Urinary bladder (tissue), 4 donors: ENCODE measurements around the gene RHEX. TPM values are rescaled to one million over a fixed set of nuclear protein-coding genes. Genes with fewer than 3 reads are reported as not detected.

Source experiments
- DNase-seq: peaks from one replicate; pipeline ENCODE4 v3.0.0-alpha.2; 2015; ENCODE audit errors: extremely low spot score
- H3K27ac ChIP-seq: one replicate; pipeline ENCODE4 v1.5.1; 2013; ENCODE audit warnings: low read depth, mild to moderate bottlenecking, moderate library complexity
- H3K36me3 ChIP-seq: one replicate; pipeline ENCODE4 v1.6.1; 2013; ENCODE audit warnings: mild to moderate bottlenecking, moderate library complexity; ENCODE audit not compliant: insufficient read depth
- H3K4me1 ChIP-seq: one replicate; pipeline ENCODE4 v1.6.1; 2013; ENCODE audit warnings: mild to moderate bottlenecking, moderate library complexity; ENCODE audit not compliant: insufficient read depth
- H3K4me3 ChIP-seq: one replicate; pipeline ENCODE4 v1.5.1; 2013; ENCODE audit warnings: low read depth, low read length
- WGBS: extraction: QIAGEN DNeasy Blood & Tissue Kit; methylation state at CpG from one replicate; pipeline ENCODE4 v1.1.7; 2013; 5-methylcytosine and 5-hydroxymethylcytosine counted together
- polyA plus RNA-seq: library from polyadenylated mRNA; stranded (reverse); fragments of 200-250 nt; gene quantifications from one replicate; pipeline ENCODE4 v1.2.3, GENCODE V29; 2013
- small RNA-seq: library from RNA; depleted of rRNA; stranded (forward); fragments of <200 nt; gene quantifications from one replicate; pipeline ENCODE3, GENCODE V24; 2014
- total RNA-seq: library from RNA; depleted of rRNA; stranded (reverse); fragments of >200 nt; gene quantifications from one replicate; pipeline ENCODE4 v1.2.3, GENCODE V29; 2014
- donor health status: healthy with polysubstance abuse.
- donor health status: healthy.

RHEX gene
- total and polyA plus RNA-seq, 2 donors, result 8.5 to 12.5 TPM

DNA sequence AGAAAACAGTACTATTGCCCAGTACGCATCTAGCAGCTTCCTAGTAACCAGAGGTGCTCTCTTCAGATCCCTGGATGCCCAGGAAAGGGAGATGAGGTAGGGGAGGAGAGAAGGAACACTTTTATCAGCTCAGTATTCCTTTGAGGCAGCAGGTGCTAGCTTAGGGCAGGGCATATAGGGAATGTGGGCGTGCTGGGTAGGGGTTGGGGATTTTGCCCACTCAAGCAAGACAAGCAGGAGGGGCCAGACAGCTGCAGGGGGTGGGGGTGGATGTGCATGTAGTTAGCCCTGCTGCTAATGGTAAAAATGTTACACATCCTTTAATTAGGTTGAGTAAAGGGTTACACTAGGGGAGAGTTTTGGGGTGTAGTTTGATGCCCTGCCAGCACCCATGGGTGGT, 82.3 kb downstream of the RHEX start:
- DNase-seq, result no peak
- no peaks in the 10 kb centered on the region for H3K4me1 ChIP-seq

DNA sequence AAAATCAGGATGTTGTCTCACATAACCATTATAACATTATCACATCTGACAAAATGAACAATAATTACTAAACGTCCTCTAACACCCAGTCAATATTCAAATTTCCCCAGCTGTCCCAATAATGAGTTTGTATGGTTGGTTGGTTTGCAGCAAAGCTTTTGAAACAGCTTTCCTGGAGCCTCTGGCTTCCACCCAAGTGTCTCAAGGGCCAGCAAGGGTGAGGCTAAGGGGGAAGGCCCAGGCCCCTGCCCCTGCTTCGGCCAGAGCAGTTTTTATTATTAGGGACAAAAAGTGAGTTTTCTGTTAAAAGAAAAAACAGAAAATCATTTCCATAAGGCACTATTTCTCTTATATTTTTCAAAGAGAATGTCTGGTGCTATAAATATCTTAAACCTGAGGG, 83.3 kb downstream of the RHEX start:
- H3K27ac ChIP-seq, result no peak overlapping the region
- no peaks in the 10 kb centered on the region for H3K4me1 ChIP-seq
- no peak for DNase-seq
- WGBS, result 39% methylated on average over 2 of the region's 2 CpGs
- H3K36me3 ChIP-seq, result no peaks in the 10 kb centered on the region
- no peak overlapping the region for H3K4me3 ChIP-seq

More for the DNA sequence above, 82.3 kb downstream of the RHEX start:
- Histone ChIP-seq H3K4me3 (no peak overlapping the region), H3K36me3 (no peaks in the 10 kb centered on the region), H3K27ac (no peak overlapping the region)
- 82% methylated on average over 2 of the region's 2 CpGs for WGBS

DNA sequence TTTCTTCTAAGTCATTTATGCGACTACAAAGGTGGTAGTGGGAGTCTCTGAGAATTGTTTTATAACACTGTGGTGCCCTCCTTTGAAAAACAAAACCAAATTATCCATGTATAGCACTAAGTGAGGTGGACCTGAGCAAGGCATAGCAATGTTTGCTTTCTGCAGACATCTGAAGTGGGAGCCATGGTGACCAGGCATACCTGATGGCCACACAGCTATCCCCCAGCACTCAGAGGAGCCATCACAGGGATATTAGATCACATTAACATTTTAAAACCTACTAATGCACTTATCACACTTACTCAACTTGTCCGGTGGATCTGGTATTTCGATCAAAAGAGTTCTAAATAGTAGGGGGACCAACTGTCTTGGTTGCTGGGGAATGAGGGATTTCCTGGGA, 89.0 kb downstream of the RHEX start:
- no peaks in the 10 kb centered on the region for H3K4me1 ChIP-seq
- 77% methylated on average over 3 of the region's 3 CpGs for WGBS
- DNase-seq, result no peak
- H3K4me3 ChIP-seq, result no peak overlapping the region
- H3K27ac ChIP-seq, result no peak overlapping the region
- H3K36me3 ChIP-seq, result no peaks in the 10 kb centered on the region

DNA sequence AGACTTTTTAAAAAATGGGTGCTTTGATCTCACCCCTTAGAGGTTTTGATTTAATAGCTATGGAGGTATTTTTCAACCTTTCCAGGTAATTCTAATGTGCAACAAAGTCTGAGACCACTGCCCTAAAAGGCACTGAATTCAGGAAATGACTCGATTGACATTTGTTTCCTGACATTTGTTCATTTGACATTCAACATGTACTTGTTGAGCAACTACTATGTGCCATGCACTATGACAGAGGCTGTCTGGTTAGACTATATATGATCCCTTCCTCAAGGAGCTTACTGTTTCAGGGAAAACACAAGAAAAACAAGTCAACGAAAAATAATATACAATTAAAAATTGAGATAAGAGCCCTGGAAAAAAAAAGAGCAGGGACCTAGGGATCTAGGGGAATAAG, 89.8 kb downstream of the RHEX start:
- Histone ChIP-seq H3K4me1 (no peaks in the 10 kb centered on the region), H3K27ac (no peak overlapping the region), H3K36me3 (no peaks in the 10 kb centered on the region), H3K4me3 (no peak overlapping the region)
- WGBS, result 68% methylated on average over 2 of the region's 2 CpGs
- no peak for DNase-seq

DNA sequence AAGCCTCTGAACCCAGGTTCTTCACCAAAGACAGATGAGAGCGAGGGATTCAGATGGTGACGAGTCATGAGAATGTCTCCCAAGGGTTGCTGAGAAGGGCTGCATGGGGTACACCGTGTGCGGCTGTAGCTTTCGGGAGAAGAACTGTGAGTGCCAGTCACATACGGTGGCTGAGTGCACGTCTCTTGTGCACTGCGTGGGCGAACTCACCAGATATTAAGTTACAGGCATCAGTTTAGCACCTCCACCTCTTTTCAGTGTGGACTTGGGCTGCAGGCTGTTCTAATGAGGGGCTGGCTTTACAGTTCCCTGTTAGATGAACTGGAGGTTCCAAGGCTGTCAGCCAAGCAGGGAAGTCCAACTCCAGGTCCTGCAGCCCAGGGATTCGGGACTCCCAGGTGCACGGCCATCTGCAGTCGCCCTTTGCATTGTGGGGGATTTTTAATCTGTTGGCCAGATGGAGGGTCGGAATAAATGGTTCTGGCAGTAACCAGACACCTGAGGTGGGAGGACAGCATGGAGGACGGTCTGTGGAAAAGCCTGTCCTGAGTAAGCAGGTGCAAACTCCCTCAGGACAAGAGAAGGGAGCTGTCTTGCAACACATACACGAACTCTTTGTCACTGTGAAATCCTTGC, 90.7 kb downstream of the RHEX start:
- H3K4me1 ChIP-seq, result no peaks in the 10 kb centered on the region
- 85% methylated on average over 15 of the region's 15 CpGs for WGBS
- H3K36me3 ChIP-seq, result no peaks in the 10 kb centered on the region
- DNase-seq, result no peak
- no peak overlapping the region for H3K4me3 ChIP-seq
- H3K27ac ChIP-seq, result no peak overlapping the region

DNA sequence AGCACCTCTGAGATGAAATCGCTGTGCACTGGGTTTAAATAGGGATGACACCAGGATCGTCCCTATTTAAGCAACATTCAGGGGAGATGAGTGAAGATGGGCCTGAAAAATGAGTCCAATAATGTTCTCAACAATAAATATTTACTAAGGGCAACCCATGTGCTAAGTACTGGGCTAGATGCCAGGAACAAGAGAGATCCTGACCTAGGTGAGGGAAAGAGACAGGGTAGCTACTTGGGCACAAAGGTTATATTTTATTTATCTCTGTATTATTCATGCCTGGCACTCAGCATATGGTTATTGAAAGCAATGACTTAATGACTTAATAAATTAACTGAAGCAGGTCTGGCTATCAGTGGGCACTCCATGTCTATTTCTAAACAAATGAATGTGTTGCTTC, 91.6 kb downstream of the RHEX start:
- Histone ChIP-seq H3K27ac (no peak overlapping the region), H3K4me3 (no peak overlapping the region), H3K4me1 (no peaks in the 10 kb centered on the region), H3K36me3 (no peaks in the 10 kb centered on the region)
- DNase-seq, result no peak
- WGBS, result 64% methylated on average over 2 of the region's 2 CpGs

DNA sequence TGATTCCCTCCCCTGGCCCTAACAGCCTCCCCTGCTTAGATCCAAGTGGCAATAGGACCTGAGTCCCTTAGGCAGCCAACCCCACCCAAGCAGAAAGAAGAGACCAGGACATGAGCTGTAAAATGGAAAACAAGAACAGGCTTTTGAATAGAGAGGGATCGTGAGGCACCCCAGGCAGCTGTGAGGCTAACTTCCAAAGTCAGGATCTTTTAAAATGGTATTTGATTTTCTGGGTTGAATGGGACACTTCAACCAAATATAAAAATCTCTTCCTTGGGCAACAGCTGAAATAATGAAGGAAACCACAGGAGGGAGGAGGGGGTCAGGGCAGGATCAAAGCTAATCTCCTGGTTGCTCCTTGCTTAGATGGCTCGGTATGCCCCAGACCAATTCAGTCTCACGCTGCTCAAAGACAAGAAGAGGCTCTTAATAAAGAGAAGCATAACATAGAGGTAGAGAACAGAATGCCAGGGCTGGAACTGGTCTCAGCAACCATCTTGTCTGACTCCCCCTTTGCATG, 92.9 kb downstream of the RHEX start:
- Histone ChIP-seq H3K4me1 (no peaks in the 10 kb centered on the region), H3K27ac (no peak overlapping the region), H3K36me3 (no peaks in the 10 kb centered on the region), H3K4me3 (no peak overlapping the region)
- 52% methylated on average over 3 of the region's 3 CpGs for WGBS
- DNase-seq, result no peak

Small RNA genes within 50 kb of the gene (small RNA-seq; reads per million reads assigned to genes)
- gene RF00271, result not detected

Other genes with a start within 250 kb of the RHEX start
- gene SLC41A1, start 240.0 kb upstream of the RHEX start, total RNA-seq, result 11.5 TPM
- gene SLC41A1, start 240.0 kb upstream of the RHEX start, polyA plus RNA-seq, result 24.1 TPM
- 1.6 TPM for gene PM20D1, start 203.0 kb upstream of the RHEX start, total RNA-seq
- 2.0 TPM for gene PM20D1, start 203.0 kb upstream of the RHEX start, polyA plus RNA-seq
- gene SLC26A9, start 109.7 kb upstream of the RHEX start, total RNA-seq, result not detected
- not detected for gene SLC26A9, start 109.7 kb upstream of the RHEX start, polyA plus RNA-seq
- gene RAB7B, start 49.8 kb upstream of the RHEX start, total RNA-seq, result 11.5 TPM
- gene RAB7B, start 49.8 kb upstream of the RHEX start, polyA plus RNA-seq, result 4.6 TPM
- gene CTSE, start 29.3 kb upstream of the RHEX start, total RNA-seq, result 0.26 TPM
- gene CTSE, start 29.3 kb upstream of the RHEX start, polyA plus RNA-seq, result 0.72 TPM
- gene AVPR1B, start 64.2 kb downstream of the RHEX start, total RNA-seq, result not detected
- not detected for gene AVPR1B, start 64.2 kb downstream of the RHEX start, polyA plus RNA-seq
- 2.0 TPM for gene FAM72A, start 149.7 kb downstream of the RHEX start, total RNA-seq
- 1.2 TPM for gene FAM72A, start 149.7 kb downstream of the RHEX start, polyA plus RNA-seq
- gene SRGAP2, start 150.4 kb downstream of the RHEX start, total RNA-seq, result 71.5 TPM
- 23.0 TPM for gene SRGAP2, start 150.4 kb downstream of the RHEX start, polyA plus RNA-seq